Suppressor macrophage treated with lipopolysaccharide for 1 hour (primary cell): ENCODE data around the gene RETN.
A peak's percentile ranks its signal among the peaks of the same experiment; 100 is the strongest.

ENCODE experiments used
- DNase-seq, 3 donors: peaks; one replicate each; pipeline ENCODE4 v3.0.0-alpha.2; 2020 to 2022

The RETN gene, protein sequence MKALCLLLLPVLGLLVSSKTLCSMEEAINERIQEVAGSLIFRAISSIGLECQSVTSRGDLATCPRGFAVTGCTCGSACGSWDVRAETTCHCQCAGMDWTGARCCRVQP

DNA sequence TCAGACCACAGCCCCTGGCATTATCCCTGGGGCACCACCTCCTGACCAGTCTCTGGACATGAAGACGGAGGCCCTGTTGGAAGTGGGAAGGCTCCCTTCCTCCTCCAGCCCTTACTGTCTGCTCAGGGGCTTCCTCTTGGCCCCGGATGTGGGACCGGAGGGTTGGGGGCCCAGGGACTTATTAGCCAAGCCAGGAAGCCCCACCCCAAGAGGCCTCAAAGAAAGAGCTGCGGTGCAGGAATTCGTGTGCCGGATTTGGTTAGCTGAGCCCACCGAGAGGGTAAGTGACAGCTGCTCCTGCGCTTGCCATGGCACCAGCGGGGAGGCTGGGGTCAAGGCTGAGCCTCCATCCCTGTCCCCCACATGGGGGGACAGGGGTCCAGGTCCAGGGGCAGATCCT, at the start of gene RETN:
TSS of gene RETN (plus strand) at position 208 of the 400 bp plus-strand sequence. CDS start 278 bp downstream, outside the sequence.
- no peak for DNase-seq

DNA sequence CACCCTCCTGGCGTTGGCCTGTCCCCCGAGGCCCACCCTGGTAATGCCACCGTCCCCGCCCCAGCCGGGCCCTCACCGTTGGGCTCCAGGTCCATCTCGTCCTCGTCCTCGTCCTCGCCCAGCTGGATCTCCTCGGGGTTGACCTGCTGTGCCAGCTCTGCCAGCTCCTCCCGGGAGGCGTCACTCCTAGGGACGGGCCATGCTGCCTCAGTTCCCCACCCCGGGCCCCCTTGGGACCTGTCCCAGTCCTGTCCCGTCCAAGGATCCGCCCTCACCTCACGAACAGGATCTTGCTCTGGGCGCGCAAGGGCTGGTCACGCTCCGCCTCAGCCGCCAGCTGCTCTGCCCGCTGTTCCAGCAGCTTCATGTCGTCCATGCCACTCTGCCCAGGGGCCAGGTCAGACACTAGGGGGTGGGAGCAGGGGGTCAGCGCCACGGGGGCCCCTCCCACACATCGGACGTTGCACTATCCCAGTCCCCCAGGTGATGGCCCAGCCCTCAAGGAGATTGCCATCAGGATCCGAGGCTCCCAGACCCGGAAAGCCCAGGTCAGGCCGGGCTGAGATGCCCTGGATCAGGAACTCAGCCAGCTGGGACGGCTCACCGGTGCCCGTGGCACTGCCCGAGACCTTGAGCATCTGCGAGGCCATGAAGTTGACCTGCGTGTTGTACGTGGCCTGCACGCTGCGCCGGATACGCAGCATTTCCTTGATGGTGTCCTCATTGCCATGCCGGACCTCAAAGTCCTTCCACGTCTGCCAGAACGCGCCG, 49.0 kb upstream of the RETN start:
- no peak for DNase-seq

DNA sequence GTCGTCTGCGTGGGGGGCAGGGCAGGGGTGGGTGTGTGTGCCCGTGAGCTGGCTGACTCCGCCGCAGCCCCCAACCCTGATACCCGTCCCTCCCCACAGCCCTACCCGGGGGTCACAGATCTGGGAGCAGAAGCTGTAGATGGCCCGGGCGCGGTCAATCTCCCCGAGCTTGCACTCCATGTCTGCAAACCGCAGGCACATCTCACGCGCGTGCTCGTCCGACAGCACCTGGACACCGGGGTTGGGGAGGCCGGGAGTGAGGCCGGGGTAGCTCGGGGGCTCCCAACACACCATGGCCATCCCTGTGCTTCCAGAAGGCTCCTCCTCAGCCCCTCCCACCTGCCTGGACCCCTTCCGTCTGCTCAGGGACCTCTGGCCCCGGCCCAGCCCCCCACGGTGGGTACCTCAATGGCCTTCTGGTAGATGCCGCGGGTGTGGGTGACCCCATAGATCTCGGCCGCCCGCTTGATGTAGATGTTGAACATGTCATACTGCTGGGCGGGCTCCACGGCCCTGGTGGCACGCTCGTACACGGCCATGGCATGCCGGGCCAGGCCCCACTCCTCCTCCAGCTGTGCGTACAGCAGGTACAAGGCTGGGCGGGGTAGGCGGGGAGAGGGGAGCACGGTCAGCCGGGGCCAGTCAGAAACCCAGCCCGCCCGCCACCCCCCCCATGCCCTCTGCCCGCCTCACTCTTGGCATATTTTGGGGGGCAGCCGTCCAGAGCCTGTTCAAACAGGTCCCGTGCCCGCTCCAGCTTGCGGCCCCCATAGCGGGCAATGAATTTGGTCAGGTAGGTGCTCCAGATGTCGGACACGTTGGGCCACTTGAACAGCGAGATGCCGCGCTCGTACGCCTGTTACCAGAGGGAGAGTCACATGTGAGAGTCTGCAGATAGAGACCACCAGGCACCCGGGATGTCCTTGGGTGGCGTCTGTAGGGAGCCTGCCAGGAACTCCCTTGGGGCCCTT, 48.1 kb upstream of the RETN start:
- no peak for DNase-seq

DNA sequence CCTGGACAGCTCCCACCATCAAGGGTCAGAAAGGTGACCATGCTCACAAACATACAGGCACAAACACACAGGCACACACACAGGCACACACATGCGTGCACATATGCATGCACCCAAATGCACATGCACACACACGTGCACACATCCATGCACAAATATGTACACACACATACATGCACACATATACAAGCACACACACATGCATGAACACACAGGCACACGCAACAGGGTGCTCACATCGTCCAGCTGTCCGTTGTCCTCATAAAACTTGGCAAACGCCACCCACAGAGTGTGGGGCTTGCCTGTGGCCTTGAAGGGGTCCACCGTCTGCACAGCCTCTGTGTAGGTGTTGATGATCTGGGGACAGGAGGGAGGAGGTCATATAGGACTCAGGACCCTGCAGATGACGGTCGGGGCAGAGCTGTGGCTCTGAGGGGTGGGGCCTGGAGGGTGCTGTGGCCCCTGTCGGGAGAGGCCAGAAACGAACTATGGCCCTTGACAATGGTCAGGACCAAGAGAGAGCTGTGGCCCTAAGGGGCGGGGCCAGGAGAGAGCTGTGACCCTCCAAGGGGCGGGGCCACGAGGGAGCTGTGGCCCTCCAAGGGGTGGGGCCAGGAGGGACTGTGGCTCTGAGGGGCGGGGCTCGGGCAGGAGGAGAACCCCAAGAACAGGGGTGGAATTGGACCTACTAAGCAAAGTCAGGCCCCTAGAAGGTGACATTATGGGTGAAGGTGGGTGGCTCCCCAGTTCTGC, 45.7 kb upstream of the RETN start:
- no peak for DNase-seq

DNA sequence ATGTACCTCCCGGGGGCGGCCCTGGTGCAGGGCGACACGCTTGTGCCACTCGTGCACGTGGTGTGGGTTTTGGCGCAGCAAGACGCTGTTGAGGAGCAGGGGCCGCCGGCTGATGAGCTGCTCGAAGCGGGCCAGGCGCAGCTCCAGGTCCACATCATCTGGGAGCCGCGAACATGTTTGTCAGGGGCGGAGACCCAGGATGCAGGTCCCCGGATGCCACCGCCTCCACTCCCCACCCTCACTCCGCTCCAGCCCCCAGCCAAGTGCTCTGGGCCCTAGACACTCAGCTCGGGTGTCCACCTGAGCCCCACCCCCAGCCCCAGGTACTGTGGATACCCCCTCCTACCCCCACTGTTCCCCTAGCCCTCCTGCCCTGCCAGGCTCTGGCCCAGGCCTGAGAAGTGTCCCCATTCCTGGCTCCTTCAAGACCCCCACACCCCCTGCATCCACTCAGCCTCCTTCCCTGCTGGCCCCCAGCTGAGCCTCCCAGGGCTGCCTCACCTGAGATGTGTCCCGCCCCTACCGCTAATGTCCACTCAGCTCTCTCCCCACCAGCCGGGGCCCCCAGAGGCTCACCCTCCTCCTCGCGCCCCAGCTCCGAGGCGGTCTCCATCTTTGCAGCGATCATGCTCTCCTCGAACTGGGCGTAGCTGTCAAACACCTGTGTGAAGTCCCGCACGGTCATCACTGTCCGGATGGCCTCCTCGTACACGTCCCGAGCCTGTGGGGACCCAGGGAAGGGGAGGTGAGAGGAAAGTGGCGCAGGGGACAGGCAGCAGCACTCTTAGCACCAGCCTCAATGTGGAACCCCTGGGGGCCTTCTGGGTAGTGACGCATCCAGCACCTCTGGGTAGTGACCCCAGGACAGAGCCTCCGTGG, 44.9 kb upstream of the RETN start:
- no peak for DNase-seq

DNA sequence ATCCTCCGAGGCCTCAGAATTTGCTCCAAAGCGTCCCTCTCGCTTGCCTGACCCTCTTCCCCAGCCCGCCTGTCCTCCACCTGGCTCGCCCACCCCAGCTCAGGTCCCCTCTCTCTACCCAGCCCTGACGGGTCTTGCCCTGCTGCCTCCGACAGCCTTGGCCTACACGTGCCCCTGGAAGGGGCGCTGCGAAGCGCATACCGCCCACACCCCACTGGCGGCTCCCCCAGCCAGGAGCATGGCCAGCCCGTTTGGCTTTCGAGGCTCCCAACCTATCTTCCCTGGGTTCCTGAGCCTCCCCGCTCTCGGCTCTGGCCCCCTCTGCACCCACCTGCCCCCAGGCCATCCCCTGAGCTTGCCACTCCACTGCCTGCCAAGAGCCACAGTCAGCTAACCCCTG, 44.0 kb upstream of the RETN start:
- no peak for DNase-seq

DNA sequence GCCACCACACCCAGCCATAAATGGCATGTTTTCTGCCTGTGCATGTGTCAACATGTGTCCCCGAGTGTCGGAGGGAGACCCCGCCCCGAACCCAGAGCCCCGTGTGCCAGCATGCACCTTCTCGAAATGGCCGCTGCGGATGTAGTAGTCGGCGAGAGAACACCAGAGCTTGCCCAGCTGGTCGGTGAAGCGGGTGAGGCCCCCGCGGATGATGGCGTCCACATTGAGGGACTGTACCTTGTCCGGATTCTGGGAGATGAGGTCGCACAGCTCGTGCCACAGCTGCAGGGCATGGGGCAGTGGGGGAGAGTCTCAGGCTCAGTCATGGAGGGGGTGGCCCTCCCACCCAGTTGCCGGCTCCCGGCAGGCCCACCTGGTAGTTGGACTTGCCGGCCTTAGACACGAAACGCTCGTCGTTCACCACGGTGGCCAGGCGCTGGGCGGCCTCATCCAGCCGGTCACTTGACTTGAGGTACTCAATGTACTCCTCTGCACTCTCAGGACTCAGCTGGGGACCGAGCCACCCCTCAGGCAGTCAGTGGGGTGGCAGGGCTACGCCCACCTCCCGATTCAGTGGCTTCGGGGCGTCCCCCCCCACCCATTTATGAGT, 43.0 kb upstream of the RETN start:
- DNase-seq = no peak

DNA sequence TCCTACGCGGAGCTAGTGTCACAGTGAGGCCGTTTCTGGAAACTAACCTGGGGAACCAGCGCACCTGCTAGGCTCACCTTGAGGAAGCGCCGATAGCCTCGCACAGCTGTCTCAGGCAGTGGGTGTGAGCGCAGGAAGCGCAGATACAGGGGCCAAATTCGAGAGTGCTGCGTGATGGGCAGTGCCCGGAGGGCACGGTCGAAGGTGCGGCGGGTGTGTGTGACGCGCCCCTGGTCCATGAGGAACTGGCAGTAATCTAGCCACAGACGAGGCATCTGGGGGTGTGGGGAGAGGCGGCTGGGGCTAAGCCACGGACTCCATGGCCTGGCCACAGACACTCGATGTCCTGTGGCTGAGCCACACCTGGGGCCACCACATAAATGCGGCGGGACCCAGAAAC, 41.7 kb upstream of the RETN start:
- DNase-seq = no peak

DNA sequence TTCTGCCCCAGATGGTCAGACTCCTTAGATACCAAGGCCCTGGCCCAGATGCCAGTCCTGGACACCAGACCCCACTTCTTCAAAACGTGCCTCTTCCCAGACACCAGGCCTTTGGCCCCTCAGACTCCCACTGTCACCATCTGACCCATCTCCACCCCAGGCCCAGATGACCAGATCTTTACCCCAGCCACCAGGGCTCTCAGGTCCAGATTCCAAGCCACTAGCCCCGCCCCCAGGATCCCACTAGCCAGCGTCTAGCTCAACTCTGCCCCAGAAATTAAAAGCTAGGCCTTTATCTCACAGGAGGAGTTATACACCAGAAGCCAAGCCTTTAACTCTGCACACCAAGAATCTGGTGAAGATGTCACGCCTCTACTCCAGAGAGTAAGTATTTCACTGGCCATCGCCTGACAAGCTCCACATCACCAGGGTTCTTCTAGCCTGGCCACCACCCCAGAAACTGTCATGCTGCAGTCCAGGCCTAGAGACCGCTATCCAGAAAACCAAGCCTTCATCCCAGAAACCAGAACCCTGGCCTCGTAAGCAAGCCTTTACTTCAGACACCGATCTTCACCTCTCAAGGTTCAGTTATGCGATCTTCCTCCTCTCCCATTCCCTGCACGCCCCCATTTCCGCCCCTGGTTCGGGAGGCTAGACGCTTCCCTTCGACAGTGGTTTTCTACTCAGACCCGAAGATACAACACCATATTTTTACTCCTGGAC, 40.1 kb upstream of the RETN start:
- no peak for DNase-seq

DNA sequence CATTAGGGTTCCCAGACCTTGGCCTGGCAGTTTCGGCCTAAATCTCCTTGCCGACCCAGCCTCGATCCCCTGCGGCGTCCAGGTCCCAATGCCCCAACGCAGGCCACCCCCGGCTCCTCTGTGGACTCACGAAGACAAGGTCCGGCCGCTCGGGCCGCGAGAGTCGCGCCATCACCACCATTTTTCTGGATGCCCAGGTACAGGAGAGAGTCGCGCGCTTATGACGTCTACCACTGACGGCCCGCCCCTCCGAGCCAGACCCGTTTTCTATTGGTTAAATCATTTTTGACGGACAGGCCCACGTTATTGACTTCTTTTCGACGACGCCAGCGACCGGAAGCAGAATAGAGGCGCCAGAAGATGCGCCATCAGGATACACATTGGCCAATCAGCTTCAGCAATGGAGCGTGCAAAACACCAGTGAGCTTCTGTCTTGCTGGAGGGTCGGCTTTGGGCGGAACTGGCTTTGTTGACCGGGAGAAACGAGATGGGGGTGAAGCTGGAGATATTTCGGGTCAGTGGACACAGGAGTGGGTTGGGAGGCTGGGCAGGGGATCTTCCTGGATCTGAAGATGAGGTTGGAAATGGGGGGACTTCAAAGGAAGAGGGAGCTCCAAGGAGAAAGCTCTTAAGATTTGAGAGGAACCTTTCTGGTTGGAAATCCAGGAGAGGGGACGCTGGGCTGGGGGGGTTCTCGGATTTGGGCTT, 39.3 kb upstream of the RETN start, which contains the start of the genes PET100 and XAB2:
TSS of gene PET100 (plus strand) at position 447 of the 708 bp plus-strand sequence. CDS start at position 488, 41 bp downstream.
TSS of gene XAB2 (minus strand) at position 199 of the 708 bp plus-strand sequence. CDS start at position 181, 18 bp downstream.
- DNase-seq = peak; percentile 96 to 99 (median 98)

DNA sequence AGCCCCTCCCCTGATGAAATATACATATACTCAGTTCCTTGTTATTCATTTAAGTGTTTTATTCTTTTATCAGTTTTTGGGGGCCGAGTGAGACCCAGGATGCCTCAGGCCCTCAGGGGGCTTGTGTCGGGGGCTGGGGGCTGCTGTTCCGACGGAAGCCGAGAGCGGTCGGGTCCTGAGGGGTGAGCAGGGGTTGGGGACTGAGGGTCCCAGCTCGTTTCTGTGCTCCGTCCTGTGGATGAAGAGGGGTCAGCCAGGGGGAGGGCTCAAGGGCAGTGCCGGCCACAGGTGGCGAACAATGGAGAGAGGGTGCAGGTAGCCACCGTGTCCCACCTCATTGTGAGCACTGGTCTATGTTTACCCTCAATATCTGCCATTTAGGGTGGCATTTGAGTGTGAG, 37.3 kb upstream of the RETN start:
- DNase-seq = no peak

DNA sequence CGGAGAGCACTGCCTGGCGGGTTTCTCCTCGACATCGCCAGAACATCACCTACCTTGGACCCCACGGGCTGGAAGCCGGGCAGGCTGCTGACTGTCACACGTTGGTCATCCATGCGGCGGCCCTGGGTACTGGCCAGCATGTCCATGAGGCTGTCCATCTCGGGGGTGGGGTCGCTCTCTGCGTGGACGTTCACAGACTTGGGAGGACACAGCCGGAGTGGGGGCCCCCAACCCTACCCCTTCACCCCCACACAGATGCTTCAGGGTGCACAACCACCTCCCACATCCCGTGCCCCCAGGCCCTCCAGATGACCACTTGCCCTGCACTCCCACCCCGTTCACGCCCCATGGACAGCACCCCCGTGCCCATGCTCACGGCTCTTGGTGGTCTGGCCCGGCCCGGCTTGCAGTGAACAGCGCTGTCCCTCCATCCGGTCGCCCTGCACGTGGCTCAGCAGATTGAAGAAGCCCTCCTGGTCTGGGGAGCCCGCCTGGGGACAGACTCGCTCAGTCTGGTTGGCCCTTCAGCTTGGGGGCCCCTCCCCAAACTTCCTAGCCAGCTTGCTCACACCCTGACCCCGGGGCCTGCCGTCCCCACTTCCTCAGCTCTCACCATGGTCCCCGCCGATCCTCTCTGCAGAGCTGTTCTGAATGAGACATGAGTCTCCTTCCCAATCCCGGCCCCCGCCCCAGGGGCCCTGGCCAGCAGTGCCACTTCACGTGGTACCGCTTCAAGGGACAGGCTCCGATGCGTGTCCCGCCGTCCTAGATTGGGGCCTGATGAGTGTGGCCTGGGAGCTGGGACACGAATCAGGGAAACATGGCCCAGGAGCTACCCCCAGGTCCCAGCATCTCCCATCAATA, 36.3 kb upstream of the RETN start:
- DNase-seq = no peak

DNA sequence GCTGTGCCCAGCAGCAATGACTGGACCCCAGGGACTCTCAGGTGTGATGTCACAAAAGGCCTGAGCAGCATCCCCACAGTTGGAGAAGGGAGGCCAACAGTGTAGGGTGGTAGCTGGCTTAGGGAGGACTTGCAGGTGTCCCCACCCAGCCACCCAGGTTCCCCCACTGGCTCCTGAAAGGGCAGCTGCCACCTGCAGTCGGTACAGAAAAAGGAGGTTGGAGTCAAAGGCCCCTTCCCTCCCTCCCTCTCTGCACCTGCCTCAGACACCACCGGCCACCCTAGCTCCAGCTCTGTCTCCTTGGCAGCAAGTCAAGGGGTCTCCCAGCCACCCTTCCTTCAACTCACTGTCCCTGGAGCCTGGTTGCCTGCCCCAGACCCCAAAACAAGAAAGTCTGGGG, 35.2 kb upstream of the RETN start, which contains the start of gene PCP2:
TSS of gene PCP2 (minus strand) at position 22 of the 400 bp plus-strand sequence. CDS start 262 bp downstream, outside the sequence.
- DNase-seq = no peak

DNA sequence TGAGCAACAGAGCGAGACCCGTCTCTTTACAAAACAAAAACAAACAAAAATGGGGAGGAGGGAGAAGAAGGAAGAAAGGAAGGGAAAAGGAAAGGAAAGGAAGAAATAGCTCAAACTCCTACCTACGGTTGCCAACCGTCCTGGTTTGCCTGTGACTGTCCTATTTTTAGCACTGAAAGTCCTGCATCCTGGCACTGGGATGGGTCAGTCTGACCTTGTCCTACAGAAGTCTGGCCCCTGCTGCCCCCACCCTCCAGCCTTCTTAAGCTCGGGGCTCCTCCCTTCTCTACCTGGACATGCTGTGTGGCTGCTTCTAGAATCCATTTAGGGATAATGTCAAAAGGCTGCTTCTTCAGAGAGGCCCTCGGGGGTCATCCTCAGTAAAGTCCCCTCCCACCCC, 33.2 kb upstream of the RETN start:
- no peak for DNase-seq

DNA sequence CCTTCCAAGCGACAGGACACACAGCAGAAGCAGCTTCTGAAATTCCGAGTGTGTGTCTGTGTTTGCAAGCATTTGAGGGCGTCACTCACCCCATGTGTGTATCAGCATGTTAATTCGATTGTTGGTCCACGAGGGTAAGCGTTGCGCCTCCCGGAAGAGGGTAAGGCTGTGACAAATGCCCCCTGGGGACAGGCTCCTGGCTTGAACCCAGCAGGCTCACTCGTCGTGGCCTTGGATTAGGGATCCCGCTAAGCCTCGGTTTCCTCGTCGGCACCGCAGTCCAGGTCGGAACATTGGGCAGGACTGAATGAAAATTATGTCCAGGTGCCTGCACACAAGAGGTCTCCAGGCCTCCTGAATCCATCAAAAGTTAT, 32.5 kb upstream of the RETN start:
- DNase-seq = no peak

DNA sequence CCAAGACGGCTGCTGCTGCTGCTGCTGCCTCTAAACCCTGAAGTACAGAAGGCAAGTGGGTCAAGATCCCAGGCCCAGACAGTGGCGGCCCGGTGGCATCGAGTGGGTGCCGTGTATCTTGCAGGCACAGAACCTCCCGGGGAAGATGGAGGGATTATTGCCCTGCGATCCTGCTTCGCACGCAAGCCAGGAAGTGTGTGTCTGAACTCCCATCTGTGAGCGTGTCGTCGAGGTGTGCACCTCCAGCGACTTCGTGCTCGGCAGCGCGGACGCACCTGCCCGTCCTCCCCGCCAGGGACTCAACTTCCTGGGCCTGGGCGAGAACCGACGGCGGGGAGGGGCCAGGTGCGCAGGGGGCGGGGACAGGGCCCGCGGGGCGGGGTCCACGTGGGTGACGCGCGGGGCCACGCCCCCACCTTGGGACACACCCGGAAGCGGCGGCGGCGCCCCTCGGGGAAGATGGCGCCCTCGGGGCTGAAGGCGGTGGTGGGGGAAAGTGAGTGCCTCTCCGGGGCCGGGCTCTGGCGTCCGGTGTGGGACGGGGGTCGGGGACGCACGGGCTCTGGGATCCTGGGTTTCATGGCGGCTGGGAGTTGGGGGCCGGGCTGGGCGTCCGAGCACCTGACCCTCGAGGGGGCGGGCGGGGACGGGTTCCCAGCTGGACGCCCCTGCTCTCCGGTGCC, 32.0 kb upstream of the RETN start, which contains the start of gene STXBP2:
TSS of gene STXBP2 (plus strand) at position 420 of the 683 bp plus-strand sequence. CDS start at position 460, 40 bp downstream.
- peak; percentile 75 to 94 (median 86) for DNase-seq

DNA sequence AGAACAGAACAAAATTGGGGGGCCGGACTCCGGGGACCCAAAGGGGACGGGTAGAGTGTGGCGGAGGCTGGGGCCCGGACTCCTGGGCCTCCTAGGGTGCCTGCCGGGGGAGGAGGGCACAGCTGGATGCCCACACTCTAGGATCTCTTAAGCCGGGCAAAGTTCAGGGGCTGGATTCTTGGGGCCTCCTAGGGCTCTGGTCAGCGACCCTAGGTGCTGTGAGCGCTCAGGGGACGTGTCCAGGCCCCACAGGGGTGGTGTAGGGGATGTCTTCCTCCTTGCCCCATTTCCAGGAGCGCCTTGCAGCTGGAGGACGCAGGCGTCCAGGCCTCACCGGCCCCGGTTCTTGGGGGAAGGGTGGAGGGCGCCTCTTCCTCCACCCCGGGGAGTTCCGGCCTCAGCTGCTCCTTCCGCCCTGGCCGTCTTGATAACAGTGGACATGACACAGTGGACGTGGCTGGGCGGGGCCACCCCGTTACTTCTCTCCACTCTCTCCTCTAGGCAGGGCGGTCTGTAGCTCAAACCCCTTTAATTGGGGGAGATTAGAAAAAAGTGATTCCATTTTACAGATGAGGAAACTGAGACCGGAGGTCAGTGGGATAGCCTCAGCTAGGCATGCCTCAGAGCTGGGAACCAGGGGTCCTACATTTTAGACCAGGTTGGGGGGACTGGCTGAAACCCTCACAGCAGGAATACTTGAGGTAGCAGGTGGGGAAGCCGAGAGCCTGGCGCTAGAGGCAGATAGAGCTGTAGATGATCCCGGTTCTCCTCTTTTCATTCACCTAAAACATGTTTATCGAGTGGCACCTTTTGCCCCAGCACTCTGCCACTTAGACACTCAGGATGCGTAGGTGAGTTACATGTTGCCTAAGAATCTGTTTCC, 31.2 kb upstream of the RETN start:
- peak; percentile 76 to 90 (median 82) for DNase-seq
